HL-60 (cell line): ENCODE measurements around the gene PDE11A.

ENCODE experiments used
- DNase-seq, 2 experiments: peaks; one replicate each; pipeline ENCODE4 v3.0.0-alpha.2; 2010 to 2020; ENCODE audit warnings: low read depth in 1 of 2, low spot score in 1 of 2
- H3K27ac ChIP-seq: fragments of 250-450 bp; sonication (Bioruptor Pico); replicated peaks from 2 replicates; pipeline ENCODE4 v1.5.1; 2020; ENCODE audit warnings: mild to moderate bottlenecking, moderate library complexity
- H3K27me3 ChIP-seq: fragments of 250-450 bp; sonication (Bioruptor Pico); 2 replicates; pipeline ENCODE4 v1.5.1; 2021; ENCODE audit warnings: mild to moderate bottlenecking, moderate library complexity; ENCODE audit not compliant: insufficient read depth, poor library complexity, severe bottlenecking
- H3K4me3 ChIP-seq: replicated peaks from 2 replicates; pipeline ENCODE4 v1.5.1; 2011; ENCODE audit warnings: mild to moderate bottlenecking, control low read depth, low read length; ENCODE audit not compliant: insufficient read depth
- CTCF ChIP-seq: IDR thresholded peaks from one replicate; pipeline ENCODE4 v1.5.1; 2011; ENCODE audit warnings: low read length, control low read depth, inconsistent platforms; ENCODE audit not compliant: insufficient read depth
- GABPA ChIP-seq: IDR thresholded peaks from 2 replicates; pipeline ENCODE4 v1.6.1; 2012; ENCODE audit warnings: low read depth
- POLR2AphosphoS5 ChIP-seq: IDR thresholded peaks from 2 replicates; pipeline ENCODE4 v1.6.1; 2012; ENCODE audit warnings: low read depth
- REST ChIP-seq: IDR thresholded peaks from 2 replicates; pipeline ENCODE4 v1.6.1; 2012; ENCODE audit warnings: low read depth; ENCODE audit not compliant: insufficient replicate concordance
- SPI1 ChIP-seq: IDR thresholded peaks from 2 replicates; pipeline ENCODE4 v1.6.1; 2012; ENCODE audit warnings: low read depth, mild to moderate bottlenecking, borderline replicate concordance

PDE11A gene

GRCh38 chr2:177908824-177909223 lies 163.8 kb downstream of the PDE11A start:
- H3K27ac ChIP-seq: no peak overlapping the region
- no peak overlapping the region for H3K4me3 ChIP-seq
- TF ChIP-seq SPI1 (no peak), POLR2AphosphoS5 (no peak), CTCF (no peak), GABPA (no peak)
- no peak for DNase-seq
- H3K27me3 ChIP-seq: no peaks in the 10 kb centered on the region

GRCh38 chr2:177908182-177908581 lies 164.4 kb downstream of the PDE11A start:
- H3K4me3 ChIP-seq: no peak overlapping the region
- H3K27ac ChIP-seq: no peak overlapping the region
- TF ChIP-seq GABPA (no peak), POLR2AphosphoS5 (no peak), SPI1 (no peak), CTCF (no peak), REST (no peak)
- no peaks in the 10 kb centered on the region for H3K27me3 ChIP-seq
- no peak for DNase-seq

- TF ChIP-seq SPI1 (no peak), POLR2AphosphoS5 (no peak), REST (no peak), GABPA (no peak), CTCF (peak; percentile 90)
- H3K4me3 ChIP-seq: no peak overlapping the region
- H3K27ac ChIP-seq: no peak overlapping the region
- peak; percentile 30 to 79 for DNase-seq
- H3K27me3 ChIP-seq: no peaks in the 10 kb centered on the region
These were observed 166.4 kb downstream of the PDE11A start for GRCh38 chr2:177906041-177906718.

- no peak for DNase-seq
- H3K4me3 ChIP-seq: no peak overlapping the region
- TF ChIP-seq POLR2AphosphoS5 (no peak), CTCF (no peak), REST (no peak), SPI1 (no peak), GABPA (no peak)
- no peaks in the 10 kb centered on the region for H3K27me3 ChIP-seq
- no peak overlapping the region for H3K27ac ChIP-seq
These were observed 166.9 kb downstream of the PDE11A start for GRCh38 chr2:177905640-177906039.
